ENCODE measurements around the gene REN.

- TF ChIP-seq CTCF (IDR thresholded peaks at IDR 0.05) (no peak), POLR2A (IDR thresholded peaks at IDR 0.05) (no peak)
These were observed 15.2 kb downstream of the REN start for GRCh38 chr1:204150702-204151551.
